Activated CD8-positive, alpha-beta T cell treated with anti-CD3 and anti-CD28 coated beads for 36 hours (primary cell): ENCODE results near the gene WDR82. TPM values are rescaled to one million over a fixed set of nuclear protein-coding genes. Genes with fewer than 3 reads are reported as not detected.
"Not testable (repeated sequence)": the region's sequence is repeated elsewhere in the genome, so short reads cannot be mapped to it uniquely, and the experiment has no call there.

Experiments used
- ATAC-seq: fragments of 200-7000 bp; cut with Tn5 transposase; one replicate; pipeline ENCODE4 v1.10.0; 2021; ENCODE audit warnings: mild to moderate bottlenecking, moderate library complexity
- CTCF ChIA-PET: fragments of 350-600 bp; sonication (Branson Sonifier 250); formaldehyde crosslinking; loops from one replicate; lab custom pipeline; 2021; ENCODE audit warnings: antibody characterized with exemption; lab: Charles Lee
- POLR2A ChIA-PET: fragments of 350-600 bp; sonication (Branson Sonifier 250); formaldehyde crosslinking; loops from one replicate; lab custom pipeline; 2021; ENCODE audit warnings: antibody characterized with exemption; lab: Charles Lee
- DNase-seq: peaks from one replicate; pipeline ENCODE4 v3.0.0-alpha.2; 2020
- H3K27ac Mint-ChIP-seq: one replicate; pipeline ENCODE4 v1.8.0; 2021; ENCODE audit warnings: mild to moderate bottlenecking, mixed read lengths
- H3K27me3 Mint-ChIP-seq: one replicate; pipeline ENCODE4 v1.8.0; 2021; ENCODE audit warnings: mixed read lengths
- H3K36me3 Mint-ChIP-seq: one replicate; pipeline ENCODE4 v1.8.0; 2021; ENCODE audit warnings: low read depth, mixed read lengths
- H3K4me1 Mint-ChIP-seq: one replicate; pipeline ENCODE4 v1.8.0; 2021; ENCODE audit warnings: low read depth, mixed read lengths
- H3K4me3 Mint-ChIP-seq: one replicate; pipeline ENCODE4 v1.8.0; 2021; ENCODE audit warnings: mild to moderate bottlenecking, moderate library complexity, mixed read lengths
- H3K9me3 Mint-ChIP-seq: one replicate; pipeline ENCODE4 v1.8.0; 2021; ENCODE audit warnings: mixed read lengths
- CTCF ChIP-seq: fragments of 200-600 bp; IDR thresholded peaks from one replicate; pipeline ENCODE4 v1.8.0; 2022; ENCODE audit warnings: antibody characterized with exemption, mild to moderate bottlenecking
- intact Hi-C: fragments of 100-400 bp; cut with micrococcal nuclease; formaldehyde crosslinking; loops from one replicate; pipeline ENCODE4 v1.10.0; 2022
- total RNA-seq, 2 experiments: library from RNA; stranded (reverse); gene quantifications; one replicate each; pipeline ENCODE4 v1.2.3, GENCODE V29; 2021

Gene WDR82
- total RNA-seq, 2 experiments from 2014 or later: 103 to 105 TPM

DNA sequence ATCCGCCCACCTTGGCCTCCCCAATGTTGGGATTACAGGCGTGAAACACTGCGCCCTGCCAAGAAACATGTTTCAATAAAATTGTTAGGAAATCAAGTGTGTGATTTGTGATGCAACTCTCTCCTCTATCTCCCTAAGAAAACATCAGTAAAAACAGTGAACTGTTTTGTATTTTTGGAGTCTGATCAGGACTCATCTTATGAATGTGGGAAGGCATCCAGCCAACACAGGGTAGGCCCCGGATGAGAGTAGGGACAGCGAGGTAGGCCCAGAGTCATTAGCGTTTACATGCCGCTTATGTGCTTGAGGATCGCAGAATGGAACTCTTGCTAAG, 8.3 kb upstream of the WDR82 start:
- H3K27me3 Mint-ChIP-seq: no peaks in the 10 kb centered on the region
- CTCF ChIA-PET: interaction anchor here (1.2 to 18.7 kb wide), 5 partner anchors 10 to 66 kb away, joined by 5 to 264 read pairs (median 11); no protein-coding TSS in a partner anchor
- H3K4me3 Mint-ChIP-seq: peak overlapping the region; percentile 79
- DNase-seq: no peak
- no peak for ATAC-seq
- peaks cover 22% of the 10 kb centered on the region for H3K36me3 Mint-ChIP-seq
- POLR2A ChIA-PET: interaction anchor here (1.1 to 31.0 kb wide), 3 partner anchors 9 to 52 kb away, joined by 3 to 949 read pairs (median 42); partner anchors contain the start of genes PPM1M, TLR9, TWF2 and WDR82
- intact Hi-C loops: no loop called here
- peak overlapping the region; percentile 100 for H3K27ac Mint-ChIP-seq
- TF ChIP-seq CTCF: no peak
- H3K4me1 Mint-ChIP-seq: peaks cover 51% of the 10 kb centered on the region
- no peaks in the 10 kb centered on the region for H3K9me3 Mint-ChIP-seq

DNA sequence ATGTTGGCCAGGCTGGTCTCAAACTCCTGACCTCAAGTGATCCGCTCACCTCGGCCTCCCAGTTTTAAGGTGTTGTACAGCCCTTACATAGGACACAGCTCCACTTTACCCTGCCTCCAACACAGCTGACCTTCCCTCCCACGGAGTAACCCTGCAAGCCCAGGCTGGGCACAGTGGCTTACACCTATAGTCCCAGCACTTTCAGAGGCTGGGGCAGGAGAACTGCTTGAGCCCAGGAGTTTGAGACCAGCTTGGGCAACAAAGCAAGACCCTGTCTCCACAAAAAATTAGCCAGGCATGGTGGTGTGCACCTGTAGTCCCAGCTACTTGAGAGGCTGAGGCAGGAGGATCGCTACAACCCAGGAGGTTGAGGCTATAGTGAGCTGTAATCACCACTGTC, 5.6 kb upstream of the WDR82 start:
- ChIA-PET POLR2A (interaction anchor here (1.0 to 31.0 kb wide), 5 partner anchors 14 to 290 kb away, joined by 3 to 949 read pairs (median 4); partner anchors contain the start of genes PPM1M, TLR9 and TWF2), CTCF (interaction anchor here (1.3 to 18.7 kb wide), 6 partner anchors 44 to 64 kb away, joined by 5 to 264 read pairs (median 12); partner anchors contain the start of gene TWF2)
- Mint-ChIP-seq H3K36me3 (peaks cover 30% of the 10 kb centered on the region), H3K4me1 (peaks cover 62% of the 10 kb centered on the region), H3K27ac (peak overlapping the region; percentile 85)
- H3K4me3 Mint-ChIP-seq, H3K27me3 Mint-ChIP-seq, ATAC-seq, H3K9me3 Mint-ChIP-seq, intact Hi-C loops, DNase-seq: not testable (repeated sequence)

DNA sequence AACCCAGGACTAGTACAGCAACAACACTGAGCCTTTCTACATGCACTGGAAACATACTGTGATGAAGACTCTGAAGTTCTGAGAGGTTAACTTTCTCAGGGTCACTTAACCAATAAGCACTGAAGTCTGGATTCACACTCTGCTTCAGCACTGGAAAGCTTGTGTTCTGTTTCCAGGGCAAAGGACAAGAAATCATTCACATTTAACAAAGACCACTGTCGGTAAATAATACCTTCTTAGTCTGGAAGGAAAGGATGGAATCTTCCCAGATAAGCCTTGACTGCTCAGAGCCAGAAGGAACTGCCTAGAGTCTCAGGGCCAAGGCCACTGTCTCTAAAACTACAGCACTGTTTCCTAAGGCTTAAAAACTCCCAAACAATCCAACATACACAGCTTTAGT, 4.9 kb upstream of the WDR82 start:
- Mint-ChIP-seq H3K9me3 (no peaks in the 10 kb centered on the region), H3K4me1 (peaks cover 56% of the 10 kb centered on the region), H3K36me3 (peaks cover 31% of the 10 kb centered on the region), H3K27ac (peak overlapping the region; percentile 85), H3K27me3 (no peaks in the 10 kb centered on the region), H3K4me3 (no peak overlapping the region)
- no peak for TF ChIP-seq CTCF
- ATAC-seq (no peak), DNase-seq (no peak)
- CTCF ChIA-PET: interaction anchor here (1.6 to 18.7 kb wide), 6 partner anchors 12 to 63 kb away, joined by 5 to 264 read pairs (median 14); partner anchors contain the start of gene TWF2
- intact Hi-C loops: no loop called here
- POLR2A ChIA-PET: interaction anchor here (1.0 to 31.0 kb wide), 5 partner anchors 14 to 289 kb away, joined by 3 to 949 read pairs (median 4); partner anchors contain the start of genes PPM1M, TLR9 and TWF2

- POLR2A ChIA-PET: interaction anchor here (0.7 to 31.0 kb wide), 8 partner anchors 9 to 430 kb away, joined by 3 to 949 read pairs (median 4); partner anchors contain the start of genes NISCH, PPM1M, TLR9 and TWF2
- Mint-ChIP-seq H3K36me3 (peaks cover 39% of the 10 kb centered on the region), H3K9me3 (no peaks in the 10 kb centered on the region), H3K4me1 (peaks cover 56% of the 10 kb centered on the region), H3K4me3 (peak overlapping the region; percentile 53), H3K27me3 (no peaks in the 10 kb centered on the region), H3K27ac (peak overlapping the region; percentile 80)
- TF ChIP-seq CTCF: no peak
- CTCF ChIA-PET: interaction anchor here (0.8 to 10.1 kb wide), 11 partner anchors 7 to 62 kb away, joined by 3 to 93 read pairs (median 5); partner anchors contain the start of gene TWF2
- intact Hi-C loops: no loop called here
- peak; percentile 13 for ATAC-seq
- DNase-seq: peak; percentile 70
These were observed 3.7 kb upstream of the WDR82 start for GRCh38 chr3:52281981-52282801.

- Mint-ChIP-seq H3K9me3 (no peaks in the 10 kb centered on the region), H3K27ac (peak overlapping the region; percentile 96), H3K4me1 (peaks cover 51% of the 10 kb centered on the region), H3K4me3 (peak overlapping the region; percentile 99), H3K27me3 (no peaks in the 10 kb centered on the region), H3K36me3 (peaks cover 54% of the 10 kb centered on the region)
- ChIA-PET POLR2A (interaction anchor here (0.7 to 31.0 kb wide), 9 partner anchors 8 to 127 kb away, joined by 3 to 949 read pairs (median 5); partner anchors contain the start of genes GLYCTK, PPM1M, TLR9 and TWF2), CTCF (interaction anchor here (0.9 to 10.1 kb wide), 10 partner anchors 10 to 60 kb away, joined by 3 to 93 read pairs (median 12); partner anchors contain the start of genes TLR9 and TWF2)
- DNase-seq (no peak), ATAC-seq (no peak)
- TF ChIP-seq CTCF: no peak
- intact Hi-C loops: no loop called here
These were observed 1.6 kb upstream of the WDR82 start for GRCh38 chr3:52280050-52280461.
